Measurements from ENCODE around the gene TMEM132A. TPM values are rescaled to one million over a fixed set of nuclear protein-coding genes. Genes with fewer than 3 reads are reported as not detected.

The TMEM132A gene
- total RNA-seq, 1 experiment from 2014 or later: 114 TPM

- no peak for TF ChIP-seq PRDM15 (CRISPR knock-in tag; IDR thresholded peaks at IDR 0.05)
- TF ChIP-seq ATF1 (CRISPR knock-in tag; IDR thresholded peaks at IDR 0.05): no peak
- TF ChIP-seq TP53 (CRISPR knock-in tag; IDR thresholded peaks at IDR 0.05): peak; percentile 36; the same call in 1 of the 2 replicates
- no peak for TF ChIP-seq TEAD4 (CRISPR knock-in tag; IDR thresholded peaks at IDR 0.05)
- no peak for TF ChIP-seq STAT6 (CRISPR knock-in tag; conservative IDR thresholded peaks at IDR 0.05; ENCODE audit: low read depth)
- TF ChIP-seq TCF7 (CRISPR knock-in tag; IDR thresholded peaks at IDR 0.05; ENCODE audit: low read depth): no peak
- TF ChIP-seq ELF4 (CRISPR knock-in tag; IDR thresholded peaks at IDR 0.05; ENCODE audit: low read depth): no peak
- TF ChIP-seq GABPB1 (CRISPR knock-in tag; IDR thresholded peaks at IDR 0.05): no peak
- no peak for TF ChIP-seq ZNF532 (CRISPR knock-in tag; IDR thresholded peaks at IDR 0.05; ENCODE audit: borderline replicate concordance)
- no peak for TF ChIP-seq ATF6 (CRISPR knock-in tag; IDR thresholded peaks at IDR 0.05)
- TF ChIP-seq IRF1 (CRISPR knock-in tag; IDR thresholded peaks at IDR 0.05): 0 out of 2 replicates have a peak, but pooled peaks have one; percentile 20
- TF ChIP-seq NFE2L1 (CRISPR knock-in tag; IDR thresholded peaks at IDR 0.05): no peak
- peak; percentile 76; the same call in 1 of the 2 replicates for TF ChIP-seq FOXK1 (CRISPR knock-in tag; IDR thresholded peaks at IDR 0.05)
- TF ChIP-seq NFATC4 (CRISPR knock-in tag; IDR thresholded peaks at IDR 0.05): no peak
- no peak for TF ChIP-seq ZNF263 (CRISPR knock-in tag; IDR thresholded peaks at IDR 0.05; ENCODE audit: low read depth)
- peak; percentile 82 for TF ChIP-seq USF2 (CRISPR knock-in tag; IDR thresholded peaks at IDR 0.05)
- no peak for TF ChIP-seq NR3C1 (CRISPR knock-in tag; conservative IDR thresholded peaks at IDR 0.05; ENCODE audit: low read depth)
- peak; percentile 64; the same call in 1 of the 2 replicates for TF ChIP-seq TEAD1 (CRISPR knock-in tag; IDR thresholded peaks at IDR 0.05)
- TF ChIP-seq GTF2I (CRISPR knock-in tag; conservative IDR thresholded peaks at IDR 0.05): no peak
- TF ChIP-seq FOXP1 (CRISPR knock-in tag; IDR thresholded peaks at IDR 0.05; ENCODE audit: borderline replicate concordance): peak; percentile 12; the same call in 1 of the 2 replicates
- TF ChIP-seq SOX15 (CRISPR knock-in tag; IDR thresholded peaks at IDR 0.05): no peak
- TF ChIP-seq ZMAT4 (CRISPR knock-in tag; IDR thresholded peaks at IDR 0.05): no peak
- TF ChIP-seq MYBL2 (CRISPR knock-in tag; IDR thresholded peaks at IDR 0.05): 0 out of 2 replicates have a peak, but pooled peaks have one; percentile 33
Measured at GRCh38 chr11:60924110-60924905, at the start of gene TMEM132A (continued).
